Measurements from ENCODE around the gene AKT3. TPM values are rescaled to one million over a fixed set of nuclear protein-coding genes. Genes with fewer than 3 reads are reported as not detected.

AKT3 gene
- total and polyA plus RNA-seq, 2 experiments from 2014 or later = 3.5 to 13.0 TPM

GRCh38 chr1:243639027-243639658 is 210.9 kb downstream of the AKT3 start:
- no peak overlapping the region for H3K27ac ChIP-seq
- TF ChIP-seq CTCF (IDR thresholded peaks at IDR 0.05; ENCODE audit: poor library complexity) = no peak

GRCh38 chr1:243638186-243638585 is 211.9 kb downstream of the AKT3 start:
- no peaks in the 10 kb centered on the region for H3K36me3 ChIP-seq (replicated peaks; ENCODE audit: insufficient read depth, low read depth)
- no peaks in the 10 kb centered on the region for H4K20me1 ChIP-seq (ENCODE audit: insufficient read depth, poor library complexity, severe bottlenecking)
- no peaks in the 10 kb centered on the region for H3K9me2 ChIP-seq (replicated peaks; ENCODE audit: insufficient read depth)
- no peaks in the 10 kb centered on the region for H3K79me2 ChIP-seq
- H3K27ac ChIP-seq = no peak overlapping the region
- no peaks in the 10 kb centered on the region for H3K27me3 ChIP-seq
- H3K9me3 ChIP-seq (ENCODE audit: low read depth) = no peaks in the 10 kb centered on the region
- no peak overlapping the region for H3K4me3 ChIP-seq
- TF ChIP-seq CTCF (IDR thresholded peaks at IDR 0.05; ENCODE audit: poor library complexity) (no peak), EZH2 (IDR thresholded peaks at IDR 0.05; ENCODE audit: borderline replicate concordance) (no peak), EZH2phosphoT487 (IDR thresholded peaks at IDR 0.05; ENCODE audit: low read depth, severe bottlenecking, unreplicated experiment) (no peak)
- WGBS (ENCODE audit: low lambda C conversion rate, missing lambda C conversion rate) = 81% methylated on average over 4 of the region's 4 CpGs
- no peak overlapping the region for H3K4me2 ChIP-seq
- no peak for DNase-seq (ENCODE audit: low spot score)
- H3K4me1 ChIP-seq (ENCODE audit: insufficient read depth) = no peaks in the 10 kb centered on the region
- H2AFZ ChIP-seq = no peak overlapping the region

More at GRCh38 chr1:243639027-243639658, 210.9 kb downstream of the AKT3 start:
- no peak overlapping the region for H3K4me2 ChIP-seq
- no peaks in the 10 kb centered on the region for H3K9me2 ChIP-seq (replicated peaks; ENCODE audit: insufficient read depth)
- H3K9me3 ChIP-seq (ENCODE audit: low read depth) = no peaks in the 10 kb centered on the region
- no peaks in the 10 kb centered on the region for H3K36me3 ChIP-seq (replicated peaks; ENCODE audit: insufficient read depth, low read depth)
- DNase-seq (ENCODE audit: low spot score) = no peak
- H3K4me3 ChIP-seq = no peak overlapping the region
- H3K4me1 ChIP-seq (ENCODE audit: insufficient read depth) = no peaks in the 10 kb centered on the region
- H3K27me3 ChIP-seq = no peaks in the 10 kb centered on the region
- no peaks in the 10 kb centered on the region for H4K20me1 ChIP-seq (ENCODE audit: insufficient read depth, poor library complexity, severe bottlenecking)
- 93% methylated on average over 4 of the region's 4 CpGs for WGBS (ENCODE audit: low lambda C conversion rate, missing lambda C conversion rate)
- no peaks in the 10 kb centered on the region for H3K79me2 ChIP-seq
- no peak overlapping the region for H2AFZ ChIP-seq

- H3K9me3 ChIP-seq (ENCODE audit: low read depth) = no peaks in the 10 kb centered on the region
- H3K27ac ChIP-seq = no peak overlapping the region
- 93% methylated on average over 2 of the region's 2 CpGs for WGBS (ENCODE audit: low lambda C conversion rate, missing lambda C conversion rate)
- H3K36me3 ChIP-seq (replicated peaks; ENCODE audit: insufficient read depth, low read depth) = no peaks in the 10 kb centered on the region
- H3K4me3 ChIP-seq = no peak overlapping the region
- no peaks in the 10 kb centered on the region for H3K79me2 ChIP-seq
- H4K20me1 ChIP-seq (ENCODE audit: insufficient read depth, poor library complexity, severe bottlenecking) = no peaks in the 10 kb centered on the region
- no peak for TF ChIP-seq EZH2phosphoT487 (IDR thresholded peaks at IDR 0.05; ENCODE audit: low read depth, severe bottlenecking, unreplicated experiment)
- TF ChIP-seq CTCF (IDR thresholded peaks at IDR 0.05; ENCODE audit: poor library complexity) = no peak
- TF ChIP-seq EZH2 (IDR thresholded peaks at IDR 0.05; ENCODE audit: borderline replicate concordance) = no peak
- DNase-seq (ENCODE audit: low spot score) = no peak
- no peaks in the 10 kb centered on the region for H3K4me1 ChIP-seq (ENCODE audit: insufficient read depth)
- no peaks in the 10 kb centered on the region for H3K27me3 ChIP-seq
- H2AFZ ChIP-seq = no peak overlapping the region
- no peak overlapping the region for H3K4me2 ChIP-seq
- H3K9me2 ChIP-seq (replicated peaks; ENCODE audit: insufficient read depth) = no peaks in the 10 kb centered on the region
Measured at GRCh38 chr1:243628476-243628907, 221.6 kb downstream of the AKT3 start.
